Epidermal melanocyte (primary cell): ENCODE measurements around the gene COX8C.

Experiments
- DNase-seq: peaks from one replicate; pipeline ENCODE4 v3.0.0; 2011; ENCODE audit warnings: low spot score; ENCODE audit not compliant: insufficient read length

COX8C gene, protein sequence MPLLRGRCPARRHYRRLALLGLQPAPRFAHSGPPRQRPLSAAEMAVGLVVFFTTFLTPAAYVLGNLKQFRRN

DNA sequence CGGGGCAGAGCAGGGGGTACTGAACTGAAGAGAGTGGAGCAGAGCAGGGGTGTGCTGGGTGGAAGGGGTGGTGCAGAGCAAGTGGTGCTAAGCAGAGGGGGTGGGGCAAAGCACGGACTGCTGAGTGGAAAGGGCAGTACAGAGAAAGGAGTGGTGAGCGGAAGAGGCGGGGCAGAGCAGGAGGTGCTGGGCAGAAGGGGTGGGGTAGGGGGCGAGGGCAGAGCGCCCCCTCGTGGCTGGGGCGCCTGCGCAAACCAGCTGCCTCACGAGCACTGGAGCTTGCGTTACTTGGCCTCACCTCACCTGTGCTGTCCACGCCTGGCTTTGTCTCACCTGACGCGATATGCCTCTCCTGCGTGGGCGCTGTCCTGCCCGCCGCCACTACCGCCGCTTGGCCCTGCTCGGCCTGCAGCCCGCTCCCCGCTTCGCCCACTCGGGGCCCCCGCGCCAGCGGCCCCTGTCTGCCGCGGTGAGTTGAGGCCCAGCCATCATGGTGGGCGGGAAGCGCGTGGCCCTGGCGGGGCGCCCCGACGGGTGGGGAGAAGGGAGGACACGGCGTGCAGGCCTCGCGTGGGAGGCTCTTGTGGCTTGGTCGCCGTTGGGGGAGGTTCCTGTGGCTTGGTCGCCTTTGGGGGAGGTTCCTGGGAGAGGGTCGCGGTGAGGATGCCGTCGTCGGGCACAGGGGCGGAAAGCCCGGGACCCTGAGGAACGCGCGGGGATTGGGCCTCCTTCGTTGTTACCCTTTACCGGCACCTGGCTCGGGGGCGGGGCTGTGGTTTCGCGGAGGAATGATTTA lies at the start of gene COX8C:
Gene COX8C, plus strand, starts transcription at position 257 of the 796 bp plus-strand sequence. Its CDS starts 87 bp downstream, at position 344.
- no peak for DNase-seq

DNA sequence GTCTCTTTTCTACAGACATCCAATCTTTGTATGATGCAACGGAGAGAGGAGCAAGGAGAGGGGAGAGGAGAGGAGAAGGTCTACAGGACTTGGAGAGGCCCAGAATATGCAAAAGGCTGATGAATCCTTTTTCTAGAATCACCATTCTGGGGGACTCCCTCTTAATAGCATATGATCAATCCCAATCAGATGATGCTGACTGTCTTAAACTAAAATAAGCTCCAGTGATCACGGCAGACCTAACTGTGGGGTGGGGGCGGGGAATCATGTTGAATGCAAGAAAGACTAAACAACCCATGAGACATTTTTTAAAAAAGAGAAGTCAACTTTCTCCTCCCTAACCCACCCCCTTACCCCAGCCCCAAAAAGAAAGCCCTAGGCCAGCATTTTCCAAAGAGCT lies 47.6 kb upstream of the COX8C start:
- DNase-seq = no peak

DNA sequence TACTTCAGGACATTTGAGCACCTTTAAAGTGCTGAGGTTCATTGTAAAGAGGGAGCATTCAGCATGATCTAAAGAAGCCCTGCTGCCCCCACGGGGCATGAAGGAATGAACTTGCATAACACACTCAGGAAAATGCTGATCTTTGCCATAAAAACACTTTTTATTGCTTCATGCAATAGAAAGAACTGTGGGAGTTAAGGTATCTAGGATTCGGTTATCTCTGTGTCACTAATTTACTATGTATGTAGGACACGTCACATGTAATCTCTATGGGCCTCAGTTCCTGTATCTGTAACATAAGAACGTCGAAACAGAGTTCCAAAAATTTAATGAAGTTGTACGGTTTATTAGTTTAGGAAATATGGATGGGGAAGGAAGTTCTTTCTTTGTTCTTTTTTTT lies 47.1 kb upstream of the COX8C start:
- no peak for DNase-seq

DNA sequence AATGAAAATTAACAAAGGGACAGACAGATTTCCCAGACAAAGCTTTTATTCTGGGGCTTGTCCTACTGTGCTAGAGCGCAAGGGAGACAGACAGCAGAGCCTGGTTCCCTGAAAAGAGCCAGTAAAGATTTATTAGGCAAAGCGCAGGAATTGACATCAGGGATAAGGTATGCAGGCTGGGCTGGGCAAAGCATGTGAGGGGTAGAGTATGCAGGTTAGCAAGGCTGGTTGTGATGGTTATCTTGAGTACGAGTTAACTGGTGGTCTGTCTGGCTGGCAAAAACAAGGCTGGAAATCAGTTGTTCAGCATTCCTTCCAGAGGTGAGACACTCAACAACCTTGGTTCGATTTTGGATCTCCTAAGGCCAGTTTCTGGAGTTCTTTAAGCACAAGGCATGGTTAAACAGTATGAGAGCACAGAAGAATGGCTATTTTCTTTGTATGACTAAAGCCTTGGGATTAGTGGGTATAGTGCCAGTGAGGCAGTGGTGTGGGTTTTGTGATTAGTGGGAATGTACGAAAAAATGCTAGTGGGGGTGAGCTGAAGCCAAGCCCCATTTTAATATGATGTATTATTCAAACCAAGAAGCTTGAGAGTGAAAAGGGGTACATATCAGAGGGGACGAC lies 45.0 kb upstream of the COX8C start:
- no peak for DNase-seq

DNA sequence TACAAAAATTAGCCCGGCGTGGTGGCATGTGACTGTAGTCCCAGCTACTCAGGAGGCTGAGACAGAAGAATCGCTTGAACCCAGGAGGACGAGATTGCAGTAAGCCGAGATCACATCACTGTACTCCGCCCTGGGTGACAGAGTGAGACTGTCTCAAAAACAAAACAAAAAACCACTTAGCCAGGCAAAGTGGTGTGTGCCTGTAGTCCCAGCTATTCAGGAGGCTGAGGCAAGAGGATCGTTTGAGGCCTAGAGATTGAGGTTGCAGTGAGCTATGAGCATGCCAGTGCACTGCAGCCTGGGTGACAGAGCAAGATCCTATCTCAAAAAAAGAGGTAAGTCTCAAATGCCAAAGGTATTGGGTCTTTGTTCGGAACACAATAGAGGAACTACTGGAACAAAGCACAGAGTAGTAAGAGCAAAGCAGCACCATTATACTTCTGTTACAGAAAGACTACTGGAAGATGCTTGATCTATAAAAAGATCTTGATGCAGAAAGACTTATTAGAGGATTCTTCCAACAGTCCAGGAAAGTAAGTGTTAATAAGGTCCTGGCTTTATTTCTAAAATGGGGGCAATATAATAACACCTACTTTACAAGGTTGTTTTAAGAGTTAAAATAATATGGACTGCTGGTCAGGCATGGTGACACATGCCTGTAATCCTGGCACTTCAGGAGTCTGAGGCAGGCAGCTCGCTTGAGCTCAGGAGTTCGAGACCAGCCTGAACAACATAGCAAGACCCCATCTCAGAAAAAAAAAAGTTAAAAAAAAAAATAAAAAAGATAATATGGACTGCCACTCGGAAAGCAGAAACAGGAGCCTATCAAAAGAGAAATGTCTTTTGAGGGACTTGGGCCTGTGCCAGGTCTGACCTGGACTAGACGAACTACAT lies 44.0 kb upstream of the COX8C start:
- no peak for DNase-seq

DNA sequence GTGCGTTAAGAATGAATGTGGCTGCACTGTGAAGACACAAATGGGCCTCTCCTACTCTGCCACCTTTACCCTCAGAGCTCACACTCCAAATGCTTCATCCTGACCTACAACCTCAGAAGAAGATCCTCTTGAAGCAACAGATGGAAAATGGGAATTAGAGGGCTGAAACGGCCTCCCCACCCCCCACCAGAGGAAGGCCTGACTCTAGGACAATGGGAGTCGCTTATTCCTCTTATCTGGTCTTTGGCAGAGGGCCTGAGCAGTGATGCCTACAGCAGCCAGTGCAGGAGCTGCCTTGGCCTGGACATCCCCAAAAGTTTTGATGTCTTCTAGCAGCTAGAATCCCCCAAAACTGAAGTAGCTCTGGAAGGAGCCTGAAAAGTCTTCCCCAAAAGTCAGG lies 43.3 kb upstream of the COX8C start:
- DNase-seq = no peak

DNA sequence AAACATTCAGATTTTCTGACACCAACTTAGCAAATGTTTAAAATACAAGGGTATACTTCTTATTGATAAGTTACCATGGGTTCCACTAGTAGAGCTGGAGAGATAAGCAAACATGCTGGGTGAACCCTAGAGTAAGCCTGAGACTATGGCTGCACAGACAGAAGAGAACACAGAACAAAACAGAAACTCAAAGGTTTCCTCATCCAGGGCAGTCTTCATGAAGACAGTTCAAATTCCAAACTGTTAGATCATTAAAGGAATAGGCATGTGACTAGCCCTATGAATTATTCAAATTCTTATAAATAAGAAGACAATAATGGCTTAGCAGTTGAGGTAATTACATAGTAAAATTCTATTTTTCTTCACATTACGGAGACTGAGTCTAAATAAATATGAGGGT lies 42.2 kb upstream of the COX8C start:
- DNase-seq = no peak

DNA sequence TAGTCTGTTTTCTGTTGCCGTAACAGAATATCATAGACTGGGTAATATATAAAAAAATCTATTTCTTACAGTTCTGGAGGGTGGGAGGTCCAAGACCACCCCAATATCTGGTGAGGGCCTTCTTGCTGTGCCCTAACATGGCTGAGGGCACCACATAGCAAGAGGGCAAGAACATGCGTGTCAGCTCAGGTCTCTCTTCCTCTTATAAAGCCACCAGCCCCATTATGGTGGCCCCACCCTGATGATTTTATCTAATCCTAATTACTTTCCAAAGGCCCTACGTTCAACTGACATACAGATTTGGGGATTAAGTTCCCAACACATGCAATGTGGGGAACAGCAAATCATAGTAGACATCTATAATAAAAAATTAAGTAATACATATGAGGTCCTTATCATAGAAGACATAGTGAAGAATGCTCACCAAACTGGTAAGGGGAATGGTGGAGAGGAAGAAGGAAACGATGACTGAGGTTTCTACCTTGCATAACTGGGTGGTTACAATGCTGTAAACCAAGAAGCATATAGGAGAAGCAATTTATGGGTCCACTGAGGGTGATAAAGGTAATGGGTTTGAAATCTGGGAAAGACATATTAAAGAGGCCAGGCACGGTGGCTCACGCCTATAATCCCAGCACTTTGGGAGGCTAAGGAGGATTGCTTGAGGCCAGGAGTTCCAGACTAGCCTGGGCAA lies 41.1 kb upstream of the COX8C start:
- no peak for DNase-seq

DNA sequence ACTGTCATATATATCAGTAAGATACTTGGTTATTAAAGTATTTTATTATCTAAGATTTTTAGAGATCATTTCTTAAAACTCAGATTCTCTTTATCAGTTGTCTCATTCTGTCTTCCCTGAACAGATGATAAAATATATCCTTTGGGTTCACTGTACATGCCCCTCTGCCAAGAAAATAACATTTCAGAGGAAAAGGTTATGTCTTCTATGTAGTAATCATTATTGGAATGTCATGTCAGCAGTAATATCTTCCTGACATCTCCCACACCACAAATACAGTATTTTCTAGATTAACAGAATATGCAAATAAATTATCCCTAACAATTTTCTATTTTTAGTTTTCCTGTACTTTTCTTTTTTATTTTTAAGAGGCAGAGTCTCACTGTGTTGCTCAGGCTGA lies 40.2 kb upstream of the COX8C start:
- DNase-seq = no peak

DNA sequence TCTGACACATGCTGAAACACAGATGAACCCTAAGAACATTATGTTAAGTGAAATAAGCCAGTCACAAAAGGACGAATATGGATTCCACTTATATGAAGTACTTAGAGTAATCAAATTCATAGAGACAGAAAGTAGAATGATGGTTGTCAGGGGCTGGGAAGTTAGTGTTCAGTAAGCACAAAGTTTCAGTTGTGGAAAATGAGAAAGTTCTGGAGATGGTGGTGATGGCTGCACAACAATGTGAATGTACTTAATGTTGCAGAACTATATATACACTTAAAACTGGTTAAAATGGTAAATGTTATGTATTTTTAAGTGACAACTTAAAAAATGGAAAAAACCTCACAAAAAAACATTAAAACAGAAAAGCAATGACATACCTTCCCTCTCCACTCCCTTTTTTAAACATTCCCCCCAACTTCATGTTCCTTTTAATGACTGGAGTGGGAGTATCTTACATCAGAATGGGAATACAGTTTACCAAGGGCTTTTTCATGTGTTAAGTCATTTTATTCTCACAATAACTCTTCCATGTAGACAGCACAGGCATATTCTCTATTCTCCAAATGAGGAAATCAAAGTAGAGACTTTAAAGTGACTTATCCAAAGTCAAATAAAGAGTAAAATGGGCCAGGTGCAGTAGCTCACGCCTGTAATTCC lies 38.2 kb upstream of the COX8C start:
- no peak for DNase-seq

DNA sequence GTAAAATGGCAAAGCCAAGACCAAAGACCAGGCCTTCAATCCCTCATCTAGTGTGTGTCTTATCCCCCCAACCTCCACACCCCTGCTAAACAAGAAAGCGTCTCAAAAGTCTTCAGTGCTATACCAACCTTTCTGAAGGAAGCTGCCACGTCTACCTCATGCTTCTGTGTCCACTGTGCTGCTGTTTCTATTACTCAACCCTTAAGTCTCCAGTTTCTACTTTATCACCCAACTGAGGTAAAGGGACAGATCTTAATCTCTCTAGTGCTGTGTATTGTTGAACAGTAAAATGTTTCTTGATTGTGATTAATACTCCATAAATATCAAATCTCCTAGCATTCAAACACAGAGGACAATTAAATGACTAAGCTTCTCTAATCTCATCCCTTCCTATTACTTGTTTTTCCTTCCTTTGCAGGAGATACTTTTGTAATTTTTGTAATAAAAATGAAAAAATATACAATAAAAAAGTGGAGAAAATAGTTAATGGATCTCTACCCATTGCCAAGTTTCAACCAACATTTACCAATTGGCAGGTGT lies 37.5 kb upstream of the COX8C start:
- DNase-seq = no peak

DNA sequence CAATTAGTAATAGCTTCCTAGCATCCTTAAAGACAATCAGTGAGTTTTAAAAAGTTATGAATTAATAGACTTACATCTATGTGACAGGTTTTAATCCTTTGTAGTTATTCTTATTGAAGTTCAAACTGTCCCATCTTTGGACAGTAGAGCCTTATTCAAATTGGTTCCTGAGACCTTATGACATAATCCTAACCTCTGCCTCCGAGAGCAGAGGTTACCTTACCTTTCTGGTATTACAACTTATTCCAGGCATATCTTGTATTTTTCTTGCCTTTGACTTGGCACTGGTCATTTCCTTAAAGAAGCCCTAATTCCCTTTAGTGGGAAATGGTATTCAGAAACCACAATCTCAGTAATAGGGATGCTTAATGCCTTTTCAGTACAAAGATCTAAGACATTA lies 35.9 kb upstream of the COX8C start:
- DNase-seq = no peak

DNA sequence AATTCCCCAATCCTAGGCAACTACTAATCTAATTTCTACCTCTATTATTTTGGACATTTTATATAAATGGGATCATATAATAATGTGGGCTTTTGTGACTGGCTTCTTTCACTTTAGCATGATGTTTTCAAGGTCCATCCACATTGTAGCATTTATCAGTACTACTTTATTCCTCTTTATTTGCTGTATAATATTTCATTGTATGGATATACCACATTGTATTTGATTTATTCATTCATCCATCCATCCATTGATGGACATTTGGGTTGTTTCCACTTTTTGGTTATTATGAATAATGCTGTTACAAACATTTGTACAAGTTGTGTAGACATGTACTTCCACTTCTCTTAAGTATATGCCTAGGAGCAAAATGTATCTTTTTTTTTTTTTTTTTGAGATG lies 31.4 kb upstream of the COX8C start:
- no peak for DNase-seq

DNA sequence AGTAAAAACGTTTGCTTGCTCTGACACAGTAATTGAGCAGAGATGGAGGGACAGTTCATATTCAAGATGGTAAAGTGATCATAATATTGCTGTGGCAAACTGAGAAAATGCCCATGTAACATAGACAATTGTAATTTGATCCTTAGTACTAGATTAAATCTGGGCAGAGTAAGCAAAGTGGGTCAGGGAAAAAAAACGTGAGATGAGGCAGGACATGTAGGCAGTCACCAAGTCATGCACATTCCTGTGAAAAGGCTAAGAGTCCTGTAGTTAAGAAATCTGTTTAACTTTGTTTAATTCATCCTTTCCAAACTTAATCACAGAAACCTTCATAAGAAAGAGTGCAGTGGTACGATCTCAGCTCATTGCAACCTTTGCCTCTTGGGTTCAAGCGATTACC lies 30.3 kb upstream of the COX8C start:
- no peak for DNase-seq

DNA sequence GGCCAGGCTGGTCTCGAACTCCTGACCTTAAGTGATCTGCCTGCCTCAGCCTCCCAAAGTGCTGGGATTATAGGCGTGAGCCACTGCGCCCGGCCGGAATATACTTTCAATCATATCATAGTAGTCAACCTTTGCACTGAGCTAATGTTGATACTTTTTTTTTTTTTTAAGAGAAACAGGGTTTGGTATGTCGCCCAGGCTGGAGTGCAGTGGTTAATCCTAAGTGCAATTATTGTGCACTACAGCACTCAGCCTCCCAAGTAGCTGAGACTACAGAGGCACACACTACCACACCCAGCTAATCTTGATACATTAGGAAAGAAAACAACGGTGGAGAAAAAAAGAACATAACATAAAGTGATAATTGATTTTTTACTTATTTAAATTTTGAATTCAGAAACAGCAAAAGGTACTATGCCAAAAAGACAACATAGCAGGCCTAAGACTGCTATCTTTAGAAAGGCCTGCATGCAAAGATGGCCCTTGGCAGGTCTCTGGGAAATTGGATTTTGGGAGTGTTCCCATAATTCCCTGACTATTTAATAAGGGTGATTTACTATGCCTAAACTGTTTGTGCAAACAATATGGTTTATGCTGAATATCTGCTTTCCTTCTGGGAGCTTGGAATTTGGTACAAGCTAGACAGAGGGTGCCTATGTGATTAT lies 29.6 kb upstream of the COX8C start:
- no peak for DNase-seq

DNA sequence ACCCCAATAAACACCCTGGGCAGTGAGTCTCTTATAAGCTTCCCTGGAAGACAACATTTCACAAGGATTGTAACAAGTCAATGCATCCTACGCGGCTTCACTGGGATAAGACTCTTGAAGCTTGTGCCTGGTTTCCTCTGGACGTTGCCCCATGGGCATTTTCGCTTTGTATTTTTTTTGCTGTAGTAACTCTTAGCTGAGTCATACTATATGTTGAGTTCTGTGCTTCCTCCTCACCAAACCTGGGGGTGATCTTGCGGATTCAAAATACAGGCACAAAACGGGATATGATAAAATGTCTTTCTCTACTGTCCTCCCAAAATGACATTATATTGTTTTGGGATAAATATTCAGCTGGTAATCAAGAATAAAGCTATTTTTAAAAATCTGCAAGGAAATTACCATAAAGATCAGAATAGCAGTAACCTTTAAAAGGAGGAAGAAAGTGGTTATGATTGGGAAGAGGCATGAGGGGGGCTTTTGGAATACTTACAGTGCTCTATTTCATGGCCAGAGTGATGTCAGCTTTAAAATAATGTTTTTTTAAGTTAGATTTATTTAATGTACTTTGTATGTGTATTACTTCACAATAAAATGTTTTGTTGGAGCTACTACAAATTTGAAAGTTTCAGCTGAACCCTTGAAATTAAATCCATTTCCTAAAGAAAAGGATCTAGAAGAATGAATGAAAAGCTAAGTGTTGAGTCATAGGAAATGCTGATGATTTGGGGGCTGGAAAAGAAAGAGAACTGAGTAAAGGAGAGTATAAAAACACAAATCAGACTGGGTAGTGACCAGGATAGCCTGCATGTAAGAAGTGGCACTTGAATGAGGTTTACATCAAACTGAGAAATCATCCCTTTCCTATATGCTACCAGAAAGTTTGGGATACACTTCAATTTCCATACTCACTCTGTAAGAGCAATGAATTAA lies 28.8 kb upstream of the COX8C start:
- DNase-seq = peak; percentile 30

DNA sequence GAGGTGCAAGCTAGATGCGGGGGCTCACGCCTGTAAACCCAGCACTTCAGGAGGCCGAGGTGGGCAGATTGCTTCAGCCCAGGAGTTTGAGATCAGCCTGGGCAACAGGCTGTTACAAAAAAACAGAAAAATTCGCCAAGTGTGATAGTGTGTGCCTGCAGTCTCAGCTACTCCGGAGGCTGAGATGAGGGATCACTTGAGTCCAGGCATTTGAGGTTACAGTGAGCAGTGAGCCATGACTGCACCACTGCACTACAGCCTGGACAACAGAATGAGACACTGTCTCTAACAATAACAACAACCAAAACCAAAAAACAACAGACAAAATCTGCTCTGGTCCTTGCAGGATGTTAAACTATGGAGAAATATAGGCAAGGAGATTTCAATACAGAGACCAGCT lies 28.1 kb upstream of the COX8C start:
- DNase-seq = no peak

DNA sequence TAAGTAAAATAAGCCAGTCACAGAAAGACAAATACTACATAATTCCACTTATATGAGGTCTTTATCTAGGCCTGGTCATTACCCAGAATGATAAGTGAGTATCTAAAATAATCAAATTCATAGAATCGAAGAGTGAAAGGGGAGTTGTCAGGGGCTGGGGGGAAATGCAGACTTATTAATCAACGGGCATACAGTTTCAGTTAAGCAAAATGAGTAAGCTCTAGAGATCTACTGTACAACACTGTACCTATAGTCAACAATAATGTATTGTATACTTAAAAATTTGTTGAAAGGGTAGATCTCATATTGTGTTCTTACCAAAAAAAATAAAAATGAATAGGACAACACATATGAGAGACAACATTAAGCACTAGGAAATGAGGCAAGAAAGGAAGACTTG lies 27.5 kb upstream of the COX8C start:
- DNase-seq = no peak

DNA sequence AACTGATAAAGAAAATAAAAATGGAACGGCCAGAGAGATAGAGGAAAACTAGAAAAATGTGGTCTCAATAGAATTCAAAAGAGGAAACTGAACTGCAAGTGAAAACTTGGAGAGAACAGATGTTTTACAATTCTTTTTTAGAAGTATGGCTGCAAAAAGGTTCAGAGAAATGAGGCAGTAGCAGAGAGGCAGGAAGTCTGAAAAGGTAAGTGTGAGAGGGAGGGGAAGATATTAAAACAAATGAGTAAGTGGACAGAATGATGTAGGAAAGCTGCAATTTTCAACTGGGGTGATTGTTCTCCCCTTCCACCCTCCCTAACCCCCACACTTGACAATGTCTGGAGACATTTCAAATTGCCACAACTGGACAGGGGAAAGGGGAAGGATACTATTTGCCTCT lies 27.0 kb upstream of the COX8C start:
- DNase-seq = no peak
